GM12878 (cell line): ENCODE measurements around the gene TNIP1. TPM values are rescaled to one million over a fixed set of nuclear protein-coding genes. Genes with fewer than 3 reads are reported as not detected.

Source experiments
- ATF3 ChIP-seq: IDR thresholded peaks from 2 replicates; pipeline ENCODE4 v1.6.1; 2011; ENCODE audit warnings: low read depth, mild to moderate bottlenecking, low read length, moderate library complexity, borderline replicate concordance; ENCODE audit errors: extremely low read depth
- BMI1 ChIP-seq: fragments of 450-650 bp; IDR thresholded peaks from 2 replicates; pipeline ENCODE4 v1.6.1; 2016; ENCODE audit warnings: mild to moderate bottlenecking, moderate library complexity, borderline replicate concordance
- CREB1 ChIP-seq: IDR thresholded peaks from 2 replicates; pipeline ENCODE4 v1.6.1; 2012; ENCODE audit warnings: low read depth, mild to moderate bottlenecking, inconsistent platforms
- EZH2 ChIP-seq: IDR thresholded peaks from 2 replicates; pipeline ENCODE4 v1.6.1; 2012; ENCODE audit warnings: low read depth, mild to moderate bottlenecking, control low read depth, inconsistent platforms, low read length, borderline replicate concordance; ENCODE audit not compliant: control insufficient read depth
- HDAC2 ChIP-seq: fragments of 200-600 bp; sonication (generic); IDR thresholded peaks from 2 replicates; pipeline ENCODE4 v1.6.1; 2017
- IRF3 ChIP-seq: fragments of 450-650 bp; IDR thresholded peaks from 2 replicates; pipeline ENCODE4 v1.6.1; 2014; ENCODE audit warnings: mild to moderate bottlenecking
- MAX ChIP-seq: IDR thresholded peaks from 2 replicates; pipeline ENCODE4 v1.6.1; 2012; ENCODE audit warnings: low read depth, low read length, improper control_type of control experiment
- MEF2A ChIP-seq: IDR thresholded peaks from 2 replicates; pipeline ENCODE4 v1.6.1; 2011; ENCODE audit warnings: low read depth, mild to moderate bottlenecking, low read length, moderate library complexity; ENCODE audit not compliant: insufficient read depth
- RB1 ChIP-seq: fragments of 450-650 bp; formaldehyde crosslinking; IDR thresholded peaks from 2 replicates; pipeline ENCODE4 v1.6.1; 2017; ENCODE audit warnings: mild to moderate bottlenecking, borderline replicate concordance
- SKIL ChIP-seq: fragments of 450-650 bp; IDR thresholded peaks from 2 replicates; pipeline ENCODE4 v1.6.1; 2017; ENCODE audit warnings: mild to moderate bottlenecking, low read depth, inconsistent platforms; ENCODE audit not compliant: poor library complexity, severe bottlenecking
- SUPT20H ChIP-seq: IDR thresholded peaks from 2 replicates; pipeline ENCODE4 v1.6.1; 2011; ENCODE audit warnings: low read depth, mild to moderate bottlenecking, low read length, moderate library complexity, borderline replicate concordance; ENCODE audit not compliant: control insufficient read depth
- ZBTB40 ChIP-seq: fragments of 450-650 bp; IDR thresholded peaks from 2 replicates; pipeline ENCODE4 v1.6.1; 2016; ENCODE audit warnings: mild to moderate bottlenecking, moderate library complexity, borderline replicate concordance
- polyA plus RNA-seq, 11 experiments: library from polyadenylated mRNA; depleted of rRNA in 4 of 11; unstranded in 6 of 11; stranded (reverse) in 5 of 11; fragments of >200 nt; fragmentation: Nextera tagmentation in 4 of 11; fragmentation: Illumina TruSeq in 1 of 11; extraction: Ambion mirVana in 4 of 11; extraction: Trizol in 1 of 11; gene quantifications; 1 replicate in 1 of 11; 2 replicates in 10 of 11; pipeline versions ENCODE4 v1.2.1 to v1.2.3, GENCODE V29; 2011 to 2016; ENCODE audit warnings: inconsistent platforms in 2 of 11, missing spikeins in 2 of 11, low read depth in 1 of 11
- total RNA-seq, 4 experiments: library from RNA; depleted of rRNA in 3 of 4; stranded (reverse); fragments of >200 nt in 3 of 4; fragmentation: Illumina TruSeq in 1 of 4; extraction: Trizol in 1 of 4; gene quantifications; 2 replicates each; pipeline versions ENCODE4 v1.2.1 to v1.2.3, GENCODE V29; 2013 to 2021

Gene TNIP1
- total and polyA plus RNA-seq, 10 of the 15 experiments (the other 5 are each of a cell fraction or from before 2014, with no cell fraction given) = 4.4 to 279 (median 150) TPM

GRCh38 chr5:151004499-151004898, 76.3 kb downstream of the TNIP1 start (continued):
- TF ChIP-seq IRF3 = no peak
- no peak for TF ChIP-seq SUPT20H
- TF ChIP-seq HDAC2 = no peak
- no peak for TF ChIP-seq CREB1
- TF ChIP-seq EZH2 = no peak
- TF ChIP-seq SKIL = no peak
- TF ChIP-seq ATF3 = no peak
- no peak for TF ChIP-seq ZBTB40
- TF ChIP-seq MAX = no peak
- no peak for TF ChIP-seq BMI1
- no peak for TF ChIP-seq MEF2A
- no peak for TF ChIP-seq RB1
